Kidney glomerular epithelial cell (primary cell): ENCODE data around the gene PACS2.

ENCODE experiments used
- DNase-seq: peaks from one replicate; lab custom pipeline; 2025; lab: John Stamatoyannopoulos, UW

PACS2 gene

GRCh38 chr14:105411017-105411941 lies 96.7 kb downstream of the PACS2 start:
- DNase-seq, result no peak

- no peak for DNase-seq
These were observed 97.6 kb downstream of the PACS2 start for GRCh38 chr14:105411985-105412770.

- DNase-seq, result no peak
These were observed 98.4 kb downstream of the PACS2 start for GRCh38 chr14:105412771-105413543.

GRCh38 chr14:105413544-105413886 lies 99.0 kb downstream of the PACS2 start:
- DNase-seq, result no peak

GRCh38 chr14:105414456-105415371 lies 100.2 kb downstream of the PACS2 start:
- DNase-seq, result peak; percentile 37

- no peak for DNase-seq
These were observed 101.2 kb downstream of the PACS2 start for GRCh38 chr14:105415481-105416428.

GRCh38 chr14:105416671-105417070 lies 102.1 kb downstream of the PACS2 start:
- no peak for DNase-seq

- DNase-seq, result no peak
These were observed 103.2 kb downstream of the PACS2 start for GRCh38 chr14:105417690-105418121.

- DNase-seq, result no peak
These were observed 104.0 kb downstream of the PACS2 start for GRCh38 chr14:105418269-105419194.

GRCh38 chr14:105419195-105420091 lies 104.9 kb downstream of the PACS2 start, which contains the start of gene MTA1:
Gene MTA1, plus strand, starts transcription at chr14:105419827. Its CDS starts 209 bp downstream, at chr14:105420036.
- peak; percentile 3 for DNase-seq

GRCh38 chr14:105420101-105420973 lies 105.8 kb downstream of the PACS2 start:
- DNase-seq, result no peak

- no peak for DNase-seq
These were observed 106.6 kb downstream of the PACS2 start for GRCh38 chr14:105420974-105421674.

- DNase-seq, result no peak
These were observed 107.4 kb downstream of the PACS2 start for GRCh38 chr14:105421723-105422615.

GRCh38 chr14:105422695-105423487 lies 108.3 kb downstream of the PACS2 start:
- no peak for DNase-seq
